Retinal pigment epithelial cell (primary cell): ENCODE data around the gene AKR1A1.
"Not testable (repeated sequence)": the region's sequence is repeated elsewhere in the genome, so short reads cannot be mapped to it uniquely, and the experiment has no call there.

Experiments
- DNase-seq: peaks from one replicate; pipeline ENCODE4 v3.0.0-alpha.2; 2010; ENCODE audit warnings: low read depth
- H3K4me3 ChIP-seq: 2 replicates; pipeline ENCODE4 v1.5.1; 2011; ENCODE audit warnings: mild to moderate bottlenecking, low read length, control low read depth, moderate library complexity
- CTCF ChIP-seq: conservative IDR thresholded peaks from 2 replicates; pipeline ENCODE4 v1.5.1; 2011; ENCODE audit warnings: low read depth, low read length, control low read depth, inconsistent platforms

AKR1A1 gene

GRCh38 chr1:45510036-45510971, 40.3 kb upstream of the AKR1A1 start:
- no peak for TF ChIP-seq CTCF
- no peak for DNase-seq
- H3K4me3 ChIP-seq, result no peak overlapping the region

- no peak for DNase-seq
- no peak for TF ChIP-seq CTCF
- H3K4me3 ChIP-seq, result no peak overlapping the region
Observed at GRCh38 chr1:45510972-45511527, 39.6 kb upstream of the AKR1A1 start.

- peak; percentile 69 for DNase-seq
- TF ChIP-seq CTCF, result peak; percentile 85
- H3K4me3 ChIP-seq, result no peak overlapping the region
Observed at GRCh38 chr1:45512641-45513054, 38.0 kb upstream of the AKR1A1 start.

GRCh38 chr1:45513532-45514260, 36.9 kb upstream of the AKR1A1 start:
- peak; percentile 62 for DNase-seq
- H3K4me3 ChIP-seq, result not testable (repeated sequence)

GRCh38 chr1:45516036-45516435, 34.6 kb upstream of the AKR1A1 start:
- no peak overlapping the region for H3K4me3 ChIP-seq
- no peak for DNase-seq
- no peak for TF ChIP-seq CTCF

GRCh38 chr1:45516465-45516864, 34.2 kb upstream of the AKR1A1 start:
- no peak for TF ChIP-seq CTCF
- no peak for DNase-seq
- no peak overlapping the region for H3K4me3 ChIP-seq

GRCh38 chr1:45518366-45518765, 32.3 kb upstream of the AKR1A1 start:
- not testable (repeated sequence) for H3K4me3 ChIP-seq, DNase-seq

- no peak for TF ChIP-seq CTCF
- H3K4me3 ChIP-seq, result peak overlapping the region; percentile 32
- no peak for DNase-seq
Observed at GRCh38 chr1:45518910-45519309, 31.7 kb upstream of the AKR1A1 start.

- peak overlapping the region; percentile 90 for H3K4me3 ChIP-seq
- DNase-seq, result not testable (repeated sequence)
Observed at GRCh38 chr1:45519774-45520173, 30.9 kb upstream of the AKR1A1 start.
